GM21737 (cell line): ENCODE data around the gene RPL3.
A peak's percentile ranks its signal among the peaks of the same experiment; 100 is the strongest.

Source experiments
- ATAC-seq: cut with Tn5 transposase; IDR thresholded peaks from one replicate; pipeline ENCODE4 v1.9.1; 2021; ENCODE audit warnings: mild to moderate bottlenecking, moderate library complexity; ENCODE audit not compliant: unreplicated experiment

The RPL3 gene

DNA sequence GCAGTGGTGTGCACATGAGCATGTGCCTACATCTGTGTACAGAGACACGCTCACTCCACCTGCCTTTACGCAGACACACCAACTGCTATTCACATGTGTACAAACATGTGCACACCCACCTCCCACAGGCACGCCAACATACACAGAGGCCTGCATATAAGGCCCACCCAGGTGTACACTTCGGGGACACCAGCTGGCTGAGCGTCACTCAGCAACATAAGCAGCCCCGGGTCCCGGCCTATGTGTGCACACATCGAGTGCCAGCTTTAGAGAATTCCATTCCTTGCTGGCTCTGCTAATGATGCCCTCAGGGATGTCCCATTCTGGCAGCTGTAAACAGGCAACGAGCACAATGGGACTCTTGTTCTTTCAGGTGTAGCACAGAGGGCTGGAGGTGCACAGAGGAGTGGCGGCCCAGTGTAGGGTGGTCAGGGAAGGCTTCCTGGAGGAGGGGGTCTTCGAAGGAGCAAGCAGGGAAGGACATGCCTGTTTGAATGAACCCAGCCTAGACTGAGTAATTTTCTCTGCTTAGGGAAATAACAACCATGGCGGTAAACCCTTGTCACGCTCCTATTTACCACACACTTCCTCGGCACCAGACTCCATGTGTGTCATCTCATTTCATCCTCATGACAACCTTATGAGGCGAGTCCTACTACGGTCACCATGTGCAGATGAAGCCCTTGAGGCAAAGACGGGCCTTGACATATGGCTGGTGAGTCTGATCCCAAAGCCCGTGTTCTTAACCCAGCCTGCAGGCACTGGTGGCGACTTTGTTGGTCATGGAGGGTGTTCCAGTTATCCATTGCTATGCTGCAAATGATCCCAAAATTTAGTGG is 35.1 kb downstream of the RPL3 start:
- no peak for ATAC-seq

DNA sequence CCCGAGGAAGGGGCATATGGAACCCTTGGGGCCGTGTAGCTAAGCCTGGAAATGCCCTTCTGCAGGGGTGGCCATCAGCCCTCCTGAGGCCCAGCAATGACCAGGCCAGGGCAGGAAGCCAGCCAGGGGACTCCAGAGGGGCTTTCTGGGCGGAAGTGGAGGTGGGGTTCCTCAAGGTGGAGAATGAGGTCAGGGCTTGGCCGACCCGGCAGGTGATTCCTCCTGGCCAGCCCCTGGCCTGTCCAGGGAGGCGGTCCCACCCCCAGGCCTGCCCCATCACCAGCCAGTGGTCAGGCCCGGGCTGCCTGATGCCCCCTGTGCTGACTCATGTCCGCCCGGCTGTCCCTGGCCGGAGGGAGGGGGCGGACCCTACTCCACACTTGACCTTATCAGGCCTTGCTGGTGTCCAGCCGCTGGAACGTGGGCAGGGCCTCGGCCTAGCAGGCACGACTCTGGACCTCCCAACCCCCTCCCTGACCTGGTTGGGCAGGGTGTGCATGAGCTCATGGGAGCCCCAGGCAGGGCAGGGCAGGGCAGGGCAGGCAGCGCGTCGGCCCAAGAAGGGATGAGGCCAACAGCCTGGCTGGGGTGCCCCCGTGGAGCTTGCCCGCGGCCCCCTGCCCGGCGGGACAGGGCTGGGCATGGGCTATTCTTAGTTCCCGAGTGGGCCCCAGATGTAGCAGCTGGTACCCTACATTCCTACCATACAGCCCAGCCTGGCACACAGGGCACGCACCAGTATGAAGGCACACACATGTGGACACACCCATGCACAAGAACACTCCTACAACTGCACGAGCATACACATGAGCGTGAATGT is 35.9 kb downstream of the RPL3 start:
- no peak for ATAC-seq

DNA sequence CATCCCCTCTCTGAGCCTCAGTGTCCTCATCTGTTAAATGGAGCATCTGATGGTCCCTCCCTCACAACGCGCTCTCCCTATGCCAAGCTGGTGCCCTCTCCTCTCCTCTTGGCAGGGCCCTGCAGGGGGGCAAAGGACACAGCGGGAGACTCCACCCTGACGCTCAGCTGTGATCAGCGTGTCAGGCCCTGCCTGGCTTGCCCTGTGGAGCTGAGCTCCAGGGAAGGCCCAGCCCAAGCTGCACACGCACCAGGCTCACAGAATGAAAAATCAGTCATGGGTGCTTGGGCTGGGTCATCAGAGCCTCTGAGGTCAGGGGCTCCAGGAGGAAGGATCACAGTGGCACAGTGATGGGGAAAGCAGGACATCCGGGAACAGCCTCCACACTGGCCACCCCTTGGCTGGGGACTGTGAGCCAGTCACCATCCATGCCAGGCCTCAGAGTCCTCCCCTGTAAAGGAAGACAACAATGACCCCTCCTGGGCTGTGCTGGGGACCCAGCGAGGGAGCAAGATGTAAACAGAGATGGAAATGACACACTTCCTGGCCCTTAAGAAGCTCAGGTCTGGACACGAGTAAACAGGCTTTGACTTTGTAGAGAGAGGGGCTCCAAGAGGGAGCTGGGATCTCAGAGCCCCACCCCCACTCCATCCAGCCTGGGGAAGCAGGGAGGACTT is 36.6 kb downstream of the RPL3 start:
- no peak for ATAC-seq

DNA sequence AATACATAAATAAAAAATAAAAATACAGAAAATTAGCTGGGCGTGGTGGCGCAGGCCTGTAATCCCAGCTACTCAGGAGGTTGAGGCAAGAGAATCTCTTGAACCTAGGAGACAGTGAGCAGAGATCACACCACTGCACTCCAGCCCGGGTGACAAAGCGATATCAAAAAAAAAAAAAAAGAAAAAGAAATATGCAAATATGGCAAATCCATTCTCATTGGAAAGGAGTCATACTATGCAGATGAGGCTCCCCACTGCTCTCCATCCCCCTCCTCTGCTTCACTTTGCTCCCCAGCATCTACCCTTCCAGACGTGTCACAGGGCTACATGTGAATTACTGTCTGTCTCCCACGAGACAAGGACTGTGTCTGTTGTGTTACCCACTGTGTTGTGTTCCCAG is 38.3 kb downstream of the RPL3 start:
- ATAC-seq, result no peak

DNA sequence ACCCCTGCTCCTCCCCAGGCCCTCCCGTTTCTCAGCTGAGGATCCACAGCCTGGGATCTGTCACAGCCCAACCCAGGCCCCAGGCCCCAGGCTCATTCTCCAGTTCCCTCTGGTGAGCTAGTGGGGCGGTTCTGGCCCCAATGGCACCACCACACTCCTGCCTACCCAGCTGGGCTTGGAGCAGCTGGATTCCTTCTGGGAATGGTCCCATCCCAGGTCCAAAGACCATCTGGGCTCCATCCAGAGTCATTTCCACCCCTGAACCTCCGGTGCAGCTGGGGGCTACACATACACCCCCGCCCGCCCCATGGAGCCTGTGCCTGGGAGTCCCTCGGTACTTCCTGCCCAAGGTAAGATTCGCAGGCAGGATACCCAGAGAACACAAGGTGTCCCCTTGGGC is 39.2 kb downstream of the RPL3 start:
- ATAC-seq, result no peak

DNA sequence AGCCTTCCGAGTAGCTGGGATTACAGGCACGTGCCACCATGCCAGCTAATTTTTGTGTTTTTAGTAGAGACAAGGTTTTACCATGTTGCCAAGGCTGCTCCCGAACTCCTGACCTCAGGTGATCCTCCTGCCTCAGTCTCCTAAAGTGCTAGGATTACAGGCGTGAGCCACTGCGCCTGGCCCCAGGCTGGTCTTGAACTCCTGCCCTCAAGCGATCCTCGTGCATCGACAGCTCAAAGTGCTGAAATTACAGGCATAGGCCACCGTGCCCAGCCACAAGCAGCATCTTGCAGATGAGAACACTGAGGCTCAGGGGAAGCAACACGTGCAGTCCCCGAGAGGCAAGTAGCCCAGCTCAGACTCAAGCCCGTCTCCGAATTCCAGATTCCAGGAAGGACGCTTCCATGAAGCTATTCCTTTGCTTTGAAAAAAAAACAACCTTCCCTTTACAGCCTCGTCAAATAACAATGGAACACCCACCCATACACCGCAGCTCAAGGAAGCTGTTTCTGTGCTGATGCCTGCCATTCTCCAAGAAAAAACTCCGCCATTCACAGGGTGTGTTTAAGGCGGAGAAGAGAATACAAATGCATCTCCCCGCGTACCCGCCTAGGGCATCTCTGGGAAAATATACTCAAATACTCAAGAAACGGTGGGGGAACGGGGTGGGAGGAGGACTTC is 40.1 kb downstream of the RPL3 start:
- ATAC-seq, result no peak

DNA sequence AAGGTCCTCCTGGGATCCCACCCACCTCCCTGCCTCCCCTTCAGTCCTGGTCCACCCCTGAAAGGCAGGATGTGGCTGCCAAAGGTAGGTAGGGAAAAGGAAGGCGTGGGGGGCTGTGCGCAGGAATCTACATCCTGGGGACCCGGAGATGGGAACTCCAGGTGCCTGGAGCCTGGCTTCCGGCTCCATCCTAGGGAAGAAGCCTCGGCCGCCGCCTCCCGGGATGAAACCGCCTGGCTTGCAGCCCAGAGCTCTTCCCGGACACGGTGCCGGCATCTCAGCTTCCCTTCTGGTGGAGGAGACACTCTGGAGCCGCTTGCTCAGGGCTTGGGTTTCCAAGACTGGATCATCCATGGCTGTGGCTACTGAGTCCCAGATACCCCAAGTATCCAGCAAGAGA is 41.4 kb downstream of the RPL3 start:
- ATAC-seq, result no peak

DNA sequence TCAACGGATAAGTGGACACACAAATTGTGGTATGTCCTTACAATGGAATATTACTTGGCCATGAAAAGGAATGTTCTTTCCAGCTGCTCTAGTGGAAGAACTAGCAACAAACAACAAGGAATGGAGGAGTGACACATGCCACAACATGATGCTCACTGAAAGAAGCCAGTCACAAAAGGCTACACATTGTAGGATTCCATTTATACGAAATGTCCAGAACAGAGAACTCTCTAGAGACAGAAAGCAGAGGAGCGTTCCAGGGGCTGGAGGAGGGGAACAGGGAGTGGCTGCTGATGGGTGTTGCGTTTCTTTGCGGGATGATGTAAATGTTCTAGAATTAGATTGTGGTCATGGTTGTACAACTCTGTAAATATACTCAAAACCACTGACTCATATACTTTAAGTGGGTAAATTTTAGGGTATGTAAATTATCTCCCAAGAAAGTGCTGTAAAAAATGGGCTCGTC is 42.2 kb downstream of the RPL3 start:
- ATAC-seq, result no peak

DNA sequence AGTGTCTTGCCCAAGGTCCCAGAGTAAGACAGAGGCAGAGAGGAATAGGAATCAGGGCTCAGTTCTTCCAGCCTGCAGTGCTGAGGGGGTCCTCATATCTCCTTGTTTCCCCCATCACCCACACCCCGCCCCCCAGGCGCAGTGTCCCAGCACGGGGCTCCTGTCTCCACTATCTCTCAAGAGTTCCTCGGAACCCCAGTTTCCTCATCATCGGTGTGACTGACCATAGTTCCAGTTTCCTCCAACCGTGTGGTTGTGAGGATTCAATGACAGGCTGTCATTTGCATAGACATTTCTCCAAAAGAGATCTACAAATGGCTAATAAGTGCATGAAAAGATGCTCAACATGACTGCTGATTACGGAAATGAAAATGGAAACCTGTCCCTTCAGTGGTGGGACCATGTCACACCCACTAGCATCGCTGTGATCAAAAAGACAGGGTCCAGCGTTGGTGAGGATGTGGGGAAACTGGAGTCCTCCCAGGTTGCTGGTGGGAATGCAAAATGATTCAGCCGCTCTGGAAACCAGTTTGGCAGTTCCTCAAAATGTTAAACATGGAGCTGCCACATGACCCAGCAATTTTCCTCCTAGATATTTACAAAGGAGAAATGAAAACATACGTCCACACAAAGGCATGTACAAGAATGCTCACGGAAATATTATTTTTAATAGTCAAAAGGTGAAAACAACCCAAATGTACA is 42.8 kb downstream of the RPL3 start:
- no peak for ATAC-seq

DNA sequence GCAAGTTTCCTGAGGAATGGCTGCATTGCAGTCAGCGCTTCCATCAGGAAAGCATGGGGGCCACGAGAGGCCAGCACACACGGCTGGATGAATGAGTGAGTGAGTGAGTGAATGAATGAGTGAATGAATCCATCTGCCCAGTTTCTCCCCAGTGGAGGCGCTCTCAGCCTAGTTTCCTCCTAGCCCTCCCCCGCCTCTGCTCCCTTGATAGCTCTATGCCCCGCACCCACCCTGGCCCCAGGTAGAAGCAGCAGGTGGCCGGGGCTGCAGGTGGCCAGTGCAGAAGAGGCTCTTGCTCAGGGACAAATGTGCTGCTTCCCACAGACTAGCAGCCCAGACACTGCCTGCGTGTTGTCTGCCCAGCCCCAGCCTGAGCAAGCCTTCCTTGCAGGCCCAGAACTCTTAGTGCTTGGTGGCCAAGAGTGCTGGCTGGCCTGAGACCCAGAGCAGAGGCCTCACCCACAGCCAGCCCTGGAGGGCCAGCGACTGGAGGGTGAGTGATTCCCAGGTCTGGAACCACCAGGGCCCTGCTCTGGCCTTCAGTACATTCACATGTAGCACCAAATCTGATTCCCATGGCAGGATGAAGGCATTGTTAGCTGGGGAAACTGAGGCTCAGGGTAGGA is 43.5 kb downstream of the RPL3 start:
- ATAC-seq, result no peak

DNA sequence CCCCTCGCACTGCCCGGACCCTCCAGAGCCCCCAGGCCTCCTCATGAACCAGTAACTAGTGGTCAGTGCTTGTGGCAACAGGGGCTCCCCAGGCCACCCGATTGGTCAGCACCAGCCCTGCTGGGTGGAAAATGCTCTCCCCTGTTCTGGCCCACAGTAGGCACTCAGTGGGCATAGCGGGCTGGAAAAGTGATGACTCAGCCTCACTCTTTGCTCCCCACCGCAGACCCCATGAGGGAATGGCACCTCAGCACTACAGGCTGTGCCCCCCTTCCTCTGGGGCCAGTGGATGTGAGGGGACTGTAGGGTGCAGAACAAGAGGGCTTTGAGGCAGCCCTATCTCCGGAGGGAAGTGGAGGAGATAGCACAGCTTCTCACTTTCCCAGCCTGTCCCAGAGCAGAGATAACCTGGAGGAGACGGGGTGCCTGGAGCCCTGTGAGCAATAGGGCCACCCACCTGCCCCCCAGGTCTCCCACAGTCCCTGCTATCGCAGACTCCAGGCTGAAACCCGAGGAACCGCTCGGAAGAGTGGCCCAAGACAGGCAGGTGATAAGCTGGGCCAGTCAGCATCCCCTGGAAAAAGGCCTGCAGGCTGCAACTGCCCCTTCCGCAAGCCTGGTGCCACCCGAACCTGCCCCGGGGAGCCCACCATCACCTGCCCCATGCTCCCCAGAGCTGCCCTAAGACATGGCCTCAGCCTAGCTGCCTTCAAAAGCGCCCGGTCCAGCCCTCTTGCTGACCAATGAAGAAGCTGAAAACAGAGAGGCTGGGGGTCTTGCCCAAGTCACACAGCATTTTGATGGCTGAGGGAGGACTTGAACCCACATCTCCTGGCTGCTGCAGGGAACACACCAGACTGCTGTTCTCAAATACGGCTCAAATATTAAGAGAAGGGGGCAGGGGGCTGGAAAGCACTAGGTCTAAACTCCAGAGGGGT is 45.2 kb downstream of the RPL3 start:
- ATAC-seq, result no peak

DNA sequence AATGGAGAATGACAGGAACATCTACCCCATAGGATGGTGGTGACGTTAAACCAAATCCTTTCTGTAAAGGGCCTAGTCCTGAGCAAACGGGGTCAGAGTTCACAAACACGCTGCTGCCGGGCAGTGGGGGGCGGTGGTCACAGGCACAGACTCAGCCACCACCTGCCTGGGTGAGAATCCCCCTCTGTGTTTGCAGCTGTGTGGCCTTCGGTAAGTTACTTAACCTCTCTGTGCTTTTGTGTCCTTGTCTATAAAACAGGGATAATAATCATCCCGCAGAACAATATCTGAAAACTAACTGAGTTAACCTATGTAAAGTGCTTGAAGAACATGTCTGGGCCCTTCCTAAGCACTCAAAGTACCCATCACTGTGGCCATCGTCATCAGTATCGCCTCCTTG is 48.6 kb downstream of the RPL3 start:
- no peak for ATAC-seq

DNA sequence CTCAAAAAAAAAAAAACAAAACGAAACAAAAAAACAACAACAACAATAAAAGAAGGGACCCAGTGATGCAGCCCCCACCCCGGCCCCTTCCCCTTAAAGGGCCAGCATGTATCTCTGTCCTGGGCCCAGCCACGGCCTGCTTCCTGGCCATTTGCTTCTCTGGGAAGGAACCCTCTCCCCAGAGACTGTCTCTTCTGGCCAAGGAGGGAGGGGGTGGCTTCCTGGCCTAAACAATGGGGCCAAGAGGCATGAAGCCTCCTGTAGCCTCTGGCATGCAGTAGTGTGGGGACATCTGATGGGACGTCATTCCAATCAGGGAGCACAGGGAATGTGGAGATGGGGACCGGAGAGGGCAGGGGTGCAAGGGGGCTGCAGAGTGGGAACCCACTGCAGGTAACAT is 49.1 kb downstream of the RPL3 start:
- ATAC-seq, result no peak

DNA sequence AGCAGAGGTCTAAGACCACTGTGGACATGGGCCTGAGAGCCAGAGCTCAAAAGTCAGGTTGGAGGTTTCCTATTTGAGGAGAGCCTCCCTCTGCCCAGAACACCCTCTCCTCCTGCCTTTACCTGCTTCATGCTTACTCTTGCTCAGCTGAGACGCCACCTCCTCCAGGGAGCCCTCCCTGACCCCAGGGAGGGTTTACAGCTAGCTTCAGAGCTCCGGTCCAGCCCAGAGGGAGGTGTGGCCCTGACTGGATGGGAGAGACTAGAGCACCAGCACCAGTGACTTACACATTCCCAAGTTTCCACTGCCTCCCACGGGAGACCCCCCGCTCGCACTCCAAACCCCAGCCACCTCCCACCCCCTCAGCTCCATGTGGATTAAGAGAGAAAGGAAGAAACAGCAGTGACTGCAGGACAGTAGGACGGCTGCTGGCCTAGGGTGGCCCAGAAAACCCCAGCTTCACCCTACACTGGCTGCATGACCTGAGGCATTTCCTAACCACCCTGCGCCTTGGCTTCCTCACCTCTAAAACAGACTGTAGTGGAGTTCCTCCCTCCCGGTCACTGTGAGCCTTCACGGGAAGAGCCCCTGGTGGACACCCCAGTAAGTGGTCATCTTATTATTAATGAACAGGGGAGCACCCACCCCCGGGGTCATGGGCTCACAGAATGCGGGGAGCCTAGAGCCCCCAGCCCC is 50.2 kb downstream of the RPL3 start:
- ATAC-seq, result no peak

DNA sequence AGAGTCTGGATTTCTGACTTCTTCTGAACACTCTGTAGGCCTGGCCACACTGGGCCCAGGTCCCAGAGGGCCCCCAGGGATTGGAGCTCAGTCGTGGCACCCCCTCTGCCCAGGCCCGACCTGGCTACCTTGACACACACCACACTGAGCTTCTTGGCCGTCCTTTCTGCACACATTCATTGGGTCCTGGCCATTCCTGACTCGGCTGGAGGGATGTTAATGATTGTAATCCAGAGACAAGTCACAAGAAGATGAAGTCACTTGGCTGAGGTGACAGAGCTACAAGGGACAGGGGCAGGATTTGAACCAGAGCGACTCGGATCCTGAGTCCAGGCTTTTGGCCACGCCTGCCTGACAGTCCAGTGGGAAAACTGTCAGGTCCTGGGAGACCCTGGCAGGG is 50.8 kb downstream of the RPL3 start:
- ATAC-seq, result no peak

DNA sequence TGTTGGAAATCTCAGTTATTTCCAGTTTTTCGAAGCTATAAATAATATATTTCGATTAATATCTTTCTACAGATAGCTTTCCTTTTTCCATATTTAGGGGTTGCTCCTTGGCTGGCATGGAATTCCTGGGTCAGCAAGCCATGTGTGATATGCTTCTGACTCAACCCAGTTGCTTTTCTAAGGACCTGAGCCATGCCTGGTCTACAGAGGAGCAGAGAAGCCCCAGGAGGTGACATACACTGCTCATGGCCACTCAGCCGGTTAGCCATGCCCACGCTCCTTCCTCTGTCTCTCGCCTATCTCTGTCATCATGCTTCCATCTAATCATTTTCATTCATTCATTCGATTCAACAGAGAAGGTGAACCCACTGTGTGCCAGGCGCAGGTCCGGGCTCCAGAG is 51.4 kb downstream of the RPL3 start:
- no peak for ATAC-seq

DNA sequence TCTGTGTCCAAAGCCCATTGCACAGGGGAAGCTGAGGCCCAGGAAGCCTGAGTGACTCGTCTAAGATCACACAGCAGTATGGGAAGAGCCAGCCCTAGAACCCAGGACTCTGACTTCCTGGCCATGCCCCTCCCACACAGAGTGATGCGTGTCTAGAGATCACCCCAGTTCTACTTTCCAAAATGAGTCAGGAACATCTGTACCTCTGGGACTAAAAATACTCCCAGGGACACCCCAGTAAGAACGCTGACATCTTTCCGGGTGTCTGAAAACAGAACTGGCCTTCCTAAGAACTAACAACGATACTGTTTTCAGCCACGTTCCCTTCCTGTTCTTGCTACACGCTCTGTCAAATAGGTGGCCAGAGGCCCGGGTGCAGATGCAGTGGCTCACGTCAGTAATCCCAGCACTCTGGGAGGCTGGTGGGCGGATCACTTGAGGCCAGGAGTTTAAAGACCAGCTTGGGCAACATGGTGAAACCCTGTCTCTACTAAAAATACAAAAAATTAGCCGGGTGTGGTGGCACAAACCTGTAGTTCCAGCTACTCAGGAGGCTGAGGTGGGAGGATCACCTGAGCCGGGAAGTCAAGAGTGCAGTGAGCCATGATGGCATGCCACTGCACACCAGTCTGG is 52.9 kb downstream of the RPL3 start:
- ATAC-seq, result peak; percentile 79
